GM12865 (cell line): Measurements from ENCODE around the gene POMT2.

Experiments
- DNase-seq: peaks from one replicate; pipeline ENCODE4 v3.0.0; 2010; ENCODE audit warnings: low read depth
- H3K4me3 ChIP-seq: 2 replicates; pipeline ENCODE4 v1.5.1; 2011; ENCODE audit warnings: mild to moderate bottlenecking, low read depth, low read length, control low read depth
- TF ChIP-seq, protein P1 (sequence below): IDR thresholded peaks from 2 replicates; pipeline ENCODE4 v1.5.1; 2011; ENCODE audit warnings: low read length, control low read depth, low read depth, inconsistent platforms; ENCODE audit not compliant: insufficient read depth; ENCODE audit errors: missing control alignments

POMT2 gene

DNA sequence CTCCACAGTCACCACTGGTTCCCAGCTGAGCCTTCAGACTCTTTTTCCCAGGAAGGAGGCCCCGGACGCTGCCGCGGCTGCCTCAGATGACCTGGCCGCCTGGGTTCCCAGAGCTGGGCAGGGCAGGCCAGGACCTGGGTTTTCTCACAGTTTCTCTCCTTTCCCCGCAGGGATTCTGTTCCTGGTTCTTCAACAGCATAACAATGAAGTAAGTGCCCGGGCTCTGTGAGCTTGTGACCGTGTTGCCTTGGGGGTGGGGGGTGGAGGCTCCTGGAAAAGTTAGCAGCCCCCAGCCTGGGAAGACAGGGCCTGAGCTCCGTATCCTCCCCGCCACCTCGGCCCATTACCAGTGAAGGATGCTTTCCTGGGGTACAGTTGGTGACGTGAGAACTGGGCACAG lies 95.4 kb downstream of the POMT2 start:
- no peak for DNase-seq
- no peak overlapping the region for H3K4me3 ChIP-seq
- TF ChIP-seq, protein P1, sequence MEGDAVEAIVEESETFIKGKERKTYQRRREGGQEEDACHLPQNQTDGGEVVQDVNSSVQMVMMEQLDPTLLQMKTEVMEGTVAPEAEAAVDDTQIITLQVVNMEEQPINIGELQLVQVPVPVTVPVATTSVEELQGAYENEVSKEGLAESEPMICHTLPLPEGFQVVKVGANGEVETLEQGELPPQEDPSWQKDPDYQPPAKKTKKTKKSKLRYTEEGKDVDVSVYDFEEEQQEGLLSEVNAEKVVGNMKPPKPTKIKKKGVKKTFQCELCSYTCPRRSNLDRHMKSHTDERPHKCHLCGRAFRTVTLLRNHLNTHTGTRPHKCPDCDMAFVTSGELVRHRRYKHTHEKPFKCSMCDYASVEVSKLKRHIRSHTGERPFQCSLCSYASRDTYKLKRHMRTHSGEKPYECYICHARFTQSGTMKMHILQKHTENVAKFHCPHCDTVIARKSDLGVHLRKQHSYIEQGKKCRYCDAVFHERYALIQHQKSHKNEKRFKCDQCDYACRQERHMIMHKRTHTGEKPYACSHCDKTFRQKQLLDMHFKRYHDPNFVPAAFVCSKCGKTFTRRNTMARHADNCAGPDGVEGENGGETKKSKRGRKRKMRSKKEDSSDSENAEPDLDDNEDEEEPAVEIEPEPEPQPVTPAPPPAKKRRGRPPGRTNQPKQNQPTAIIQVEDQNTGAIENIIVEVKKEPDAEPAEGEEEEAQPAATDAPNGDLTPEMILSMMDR = no peak
